C4-2B (cell line): ENCODE data around the gene VTI1A.

Source experiments
- ZFX ChIP-seq: fragments of 450-650 bp; IDR thresholded peaks from 2 replicates; pipeline ENCODE4 v1.6.1; 2017
- TF ChIP-seq, protein P1 (sequence below): fragments of 450-650 bp; conservative IDR thresholded peaks from 2 replicates; pipeline ENCODE4 v1.5.1; 2017; ENCODE audit warnings: mild to moderate bottlenecking

DNA sequence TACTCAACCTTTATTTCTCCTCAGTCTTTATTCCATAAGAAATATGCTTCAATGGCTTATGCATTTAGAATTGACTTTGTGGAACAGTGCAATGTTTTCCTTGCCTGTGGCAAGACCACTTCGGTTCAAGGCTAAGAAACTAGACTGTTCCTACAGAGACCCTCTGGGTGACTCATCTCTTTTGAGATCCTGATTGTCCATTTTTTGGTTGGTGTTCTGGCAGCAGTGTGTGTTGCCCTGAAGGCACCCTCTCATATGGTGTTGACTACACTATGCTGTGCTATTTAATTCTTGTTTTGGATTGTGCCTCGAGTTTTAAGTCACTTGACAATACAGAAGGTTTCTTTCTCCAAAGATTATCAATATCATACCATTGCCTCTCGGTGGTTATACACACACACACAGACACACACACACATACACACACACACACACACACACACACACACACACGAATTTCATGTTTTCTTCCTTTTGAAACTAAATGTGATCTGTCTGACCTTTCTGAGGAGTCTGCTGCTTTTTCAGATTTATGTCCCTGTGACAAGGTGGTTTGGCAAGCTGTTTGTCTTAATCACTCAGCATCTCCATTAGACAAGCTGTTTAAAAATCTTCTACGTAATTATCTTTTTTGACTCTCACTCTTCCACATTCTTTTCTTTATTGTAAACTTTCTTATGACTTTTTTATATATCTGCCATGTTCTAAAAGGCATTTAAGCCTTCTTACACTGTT lies 187.2 kb downstream of the VTI1A start:
- TF ChIP-seq, protein P1, sequence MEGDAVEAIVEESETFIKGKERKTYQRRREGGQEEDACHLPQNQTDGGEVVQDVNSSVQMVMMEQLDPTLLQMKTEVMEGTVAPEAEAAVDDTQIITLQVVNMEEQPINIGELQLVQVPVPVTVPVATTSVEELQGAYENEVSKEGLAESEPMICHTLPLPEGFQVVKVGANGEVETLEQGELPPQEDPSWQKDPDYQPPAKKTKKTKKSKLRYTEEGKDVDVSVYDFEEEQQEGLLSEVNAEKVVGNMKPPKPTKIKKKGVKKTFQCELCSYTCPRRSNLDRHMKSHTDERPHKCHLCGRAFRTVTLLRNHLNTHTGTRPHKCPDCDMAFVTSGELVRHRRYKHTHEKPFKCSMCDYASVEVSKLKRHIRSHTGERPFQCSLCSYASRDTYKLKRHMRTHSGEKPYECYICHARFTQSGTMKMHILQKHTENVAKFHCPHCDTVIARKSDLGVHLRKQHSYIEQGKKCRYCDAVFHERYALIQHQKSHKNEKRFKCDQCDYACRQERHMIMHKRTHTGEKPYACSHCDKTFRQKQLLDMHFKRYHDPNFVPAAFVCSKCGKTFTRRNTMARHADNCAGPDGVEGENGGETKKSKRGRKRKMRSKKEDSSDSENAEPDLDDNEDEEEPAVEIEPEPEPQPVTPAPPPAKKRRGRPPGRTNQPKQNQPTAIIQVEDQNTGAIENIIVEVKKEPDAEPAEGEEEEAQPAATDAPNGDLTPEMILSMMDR, result no peak
- TF ChIP-seq ZFX, result no peak
